GM19193 (cell line): ENCODE measurements around the gene FOXE1.

ENCODE experiments used
- POLR2A ChIP-seq: IDR thresholded peaks from 4 replicates; pipeline ENCODE4 v1.6.1; 2011; ENCODE audit not compliant: insufficient read depth, insufficient read length; ENCODE audit errors: extremely low read depth

The FOXE1 gene

DNA sequence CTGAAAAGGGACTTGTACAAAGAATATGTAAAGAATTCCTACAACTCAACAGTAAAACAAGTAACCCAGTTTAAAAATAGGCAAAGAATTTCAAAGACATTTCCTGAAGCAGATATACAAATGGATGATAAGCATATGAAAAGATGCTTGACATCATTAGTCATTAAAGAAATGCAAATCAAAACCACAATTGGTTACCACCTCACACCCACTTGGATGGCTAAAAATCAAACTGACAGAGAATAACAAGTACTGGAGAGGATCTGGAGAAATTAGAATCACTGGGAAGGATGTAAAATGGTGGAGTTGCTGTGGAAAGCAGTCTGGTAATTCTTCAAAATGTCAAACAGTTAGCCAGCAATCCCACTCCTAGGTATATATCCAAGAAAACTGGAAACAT is 12.5 kb upstream of the FOXE1 start:
- TF ChIP-seq POLR2A, result no peak

- no peak for TF ChIP-seq POLR2A
Measured at GRCh38 chr9:97842960-97843359, 10.1 kb upstream of the FOXE1 start.

DNA sequence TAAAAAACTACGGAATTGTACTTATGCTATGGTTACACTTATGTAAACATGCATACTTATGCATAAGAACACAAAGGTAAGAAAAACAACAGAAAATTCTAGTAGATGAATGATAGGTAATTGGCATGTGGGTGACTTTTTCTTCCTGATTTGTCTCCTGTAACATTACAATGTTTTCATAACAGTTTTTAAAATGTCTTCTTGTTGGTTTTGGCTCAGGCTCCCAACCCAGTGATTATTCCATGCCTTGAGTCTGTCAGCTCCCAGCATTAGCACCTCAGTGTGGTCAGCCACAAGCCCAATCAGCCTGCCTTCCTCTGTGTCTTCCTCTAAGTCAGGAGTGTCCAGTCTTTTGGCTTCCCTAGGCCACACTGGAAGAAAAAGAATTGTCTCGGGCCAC is 7.9 kb upstream of the FOXE1 start:
- TF ChIP-seq POLR2A, result no peak

DNA sequence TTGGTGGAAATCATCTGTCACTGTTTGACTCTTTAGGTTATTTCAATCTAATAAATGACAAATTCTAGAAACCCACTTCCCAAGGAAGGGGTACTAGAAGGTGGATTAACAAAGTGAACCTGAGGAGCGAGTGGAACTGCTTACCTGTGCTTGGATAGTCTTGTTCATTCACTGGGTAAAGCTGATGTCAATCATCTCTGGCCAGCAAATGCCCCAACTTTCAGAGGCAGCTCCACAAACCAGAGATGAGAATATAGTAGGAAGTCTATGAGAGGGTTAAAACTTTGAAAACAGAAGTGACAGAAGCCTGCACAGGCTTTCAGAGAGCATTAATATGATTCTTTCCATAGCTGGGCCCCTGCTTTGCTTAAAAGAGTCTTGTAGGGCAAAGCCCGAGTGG is 7.3 kb upstream of the FOXE1 start:
- TF ChIP-seq POLR2A, result no peak

- TF ChIP-seq POLR2A, result no peak
Measured at GRCh38 chr9:97846347-97846746, 6.7 kb upstream of the FOXE1 start.

DNA sequence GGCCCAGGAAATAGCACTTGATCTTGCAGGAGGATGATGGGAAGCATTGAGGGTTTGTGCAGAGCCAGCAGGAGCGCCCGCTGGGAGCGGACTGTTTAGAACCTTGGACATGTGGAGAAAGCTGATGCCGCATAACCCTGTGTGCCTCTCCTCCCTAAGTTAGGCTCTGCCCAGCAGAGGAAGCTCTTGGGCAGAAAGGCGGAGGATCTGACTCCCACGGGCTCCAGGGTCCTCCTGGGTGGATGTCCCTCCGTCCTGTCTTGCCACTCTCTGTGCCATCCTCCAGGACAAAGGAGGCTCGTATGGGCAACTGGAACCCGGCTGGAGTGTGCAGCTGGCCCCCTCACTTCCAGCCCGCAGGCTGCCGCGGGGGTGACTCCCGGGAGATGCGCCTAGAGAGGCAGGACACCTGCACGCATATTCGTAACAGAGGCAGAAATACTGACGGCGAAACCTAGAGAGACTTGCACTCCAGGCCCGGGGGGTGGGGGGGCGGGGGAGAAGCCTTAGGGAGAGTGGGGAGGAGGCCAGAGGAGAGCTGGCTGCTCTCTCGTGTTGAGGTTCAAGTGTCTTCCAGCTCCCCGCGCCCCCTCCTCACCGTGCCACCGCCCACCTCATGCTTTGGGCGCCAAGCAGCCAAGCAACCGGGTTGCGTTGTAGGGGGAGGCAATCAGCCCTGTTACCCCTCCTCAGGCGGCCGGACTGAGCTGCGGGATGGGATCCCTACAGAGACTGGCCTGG is 5.4 kb upstream of the FOXE1 start:
- no peak for TF ChIP-seq POLR2A

- no peak for TF ChIP-seq POLR2A
Measured at GRCh38 chr9:97848215-97848479, 4.9 kb upstream of the FOXE1 start.

DNA sequence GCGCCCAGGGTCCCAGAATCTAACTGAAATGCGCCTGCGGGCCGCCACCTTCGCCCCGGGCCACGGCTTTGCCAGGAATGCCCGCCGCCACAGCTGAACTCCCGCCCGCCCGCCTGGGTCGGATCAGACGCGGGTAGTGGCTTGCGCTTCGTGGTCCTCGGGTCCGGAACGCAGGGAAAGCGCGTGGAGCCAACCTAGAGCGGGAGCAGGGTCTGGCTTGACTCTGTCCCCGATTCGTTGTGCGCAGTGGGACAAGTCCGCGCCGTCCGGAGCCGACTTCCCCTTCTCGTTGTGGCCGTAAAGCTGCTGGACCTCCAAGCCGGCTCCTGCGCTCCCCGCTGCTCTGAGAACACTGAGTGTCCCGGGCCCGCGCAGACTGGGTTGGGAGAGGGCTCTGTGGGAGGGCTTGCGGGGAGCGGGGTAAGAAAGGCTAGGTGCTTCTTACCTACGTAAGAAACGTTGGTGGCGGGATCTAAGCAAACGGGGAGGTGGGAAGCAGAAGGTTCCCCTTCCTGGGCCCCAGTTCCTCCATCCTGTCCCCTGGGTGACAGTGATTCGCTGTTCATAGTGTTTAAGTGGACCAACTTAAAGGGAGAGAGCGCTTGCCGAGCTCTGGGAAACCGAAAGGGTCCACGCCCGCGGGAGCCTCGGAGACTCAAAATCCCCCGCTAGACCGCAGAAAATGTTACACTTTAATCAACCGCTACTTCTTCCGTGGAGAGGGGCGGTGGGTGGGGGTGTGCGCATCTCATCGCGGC is 4.4 kb upstream of the FOXE1 start:
- TF ChIP-seq POLR2A, result no peak

GRCh38 chr9:97849980-97850379 is 3.0 kb upstream of the FOXE1 start:
- no peak for TF ChIP-seq POLR2A

- no peak for TF ChIP-seq POLR2A
Measured at GRCh38 chr9:97850746-97851445, 2.1 kb upstream of the FOXE1 start.

DNA sequence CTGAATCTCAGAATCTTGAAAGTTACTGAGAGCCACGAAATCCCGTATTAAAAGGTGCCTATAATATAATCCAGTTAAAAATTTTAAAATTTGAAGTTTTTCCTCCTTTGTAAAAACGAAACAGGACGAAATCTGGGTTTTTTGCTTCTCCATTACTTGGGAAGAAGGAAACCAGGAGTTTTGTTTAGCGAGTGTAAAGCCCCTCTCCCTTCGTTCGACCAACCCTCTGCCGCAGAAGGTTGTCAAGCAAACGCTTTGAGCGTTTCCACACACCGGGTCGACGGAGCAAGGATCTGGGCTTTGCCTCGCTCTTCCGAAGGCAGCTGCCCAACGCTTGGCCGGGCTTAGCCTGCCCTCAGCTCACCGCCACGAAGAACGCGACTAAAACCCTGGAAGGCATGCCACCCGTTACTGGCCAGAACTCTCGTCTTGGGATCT is 1.6 kb upstream of the FOXE1 start:
- TF ChIP-seq POLR2A, result no peak

GRCh38 chr9:97852001-97852398 is 1.0 kb upstream of the FOXE1 start:
- no peak for TF ChIP-seq POLR2A

GRCh38 chr9:97852399-97853055 is 499 bp upstream of the FOXE1 start:
- TF ChIP-seq POLR2A, result no peak

DNA sequence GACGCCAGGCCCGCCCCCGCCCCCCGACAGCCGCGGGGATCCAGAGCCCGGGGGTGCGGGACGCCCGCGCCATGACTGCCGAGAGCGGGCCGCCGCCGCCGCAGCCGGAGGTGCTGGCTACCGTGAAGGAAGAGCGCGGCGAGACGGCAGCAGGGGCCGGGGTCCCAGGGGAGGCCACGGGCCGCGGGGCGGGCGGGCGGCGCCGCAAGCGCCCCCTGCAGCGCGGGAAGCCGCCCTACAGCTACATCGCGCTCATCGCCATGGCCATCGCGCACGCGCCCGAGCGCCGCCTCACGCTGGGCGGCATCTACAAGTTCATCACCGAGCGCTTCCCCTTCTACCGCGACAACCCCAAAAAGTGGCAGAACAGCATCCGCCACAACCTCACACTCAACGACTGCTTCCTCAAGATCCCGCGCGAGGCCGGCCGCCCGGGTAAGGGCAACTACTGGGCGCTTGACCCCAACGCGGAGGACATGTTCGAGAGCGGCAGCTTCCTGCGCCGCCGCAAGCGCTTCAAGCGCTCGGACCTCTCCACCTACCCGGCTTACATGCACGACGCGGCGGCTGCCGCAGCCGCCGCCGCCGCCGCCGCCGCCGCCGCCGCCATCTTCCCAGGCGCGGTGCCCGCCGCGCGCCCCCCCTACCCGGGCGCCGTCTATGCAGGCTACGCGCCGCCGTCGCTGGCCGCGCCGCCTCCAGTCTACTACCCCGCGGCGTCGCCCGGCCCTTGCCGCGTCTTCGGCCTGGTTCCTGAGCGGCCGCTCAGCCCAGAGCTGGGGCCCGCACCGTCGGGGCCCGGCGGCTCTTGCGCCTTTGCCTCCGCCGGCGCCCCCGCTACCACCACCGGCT is 1.0 kb downstream of the FOXE1 start:
- no peak for TF ChIP-seq POLR2A
